ENCODE data around the gene SORBS1. TPM values are rescaled to one million over a fixed set of nuclear protein-coding genes. Genes with fewer than 3 reads are reported as not detected.

SORBS1 gene
- total and polyA plus RNA-seq, 2 of the 13 experiments (the other 11 are each of a cell fraction or from before 2014, with no cell fraction given): 16.8 to 39.8 TPM

- TF ChIP-seq ZBTB34 (CRISPR knock-in tag; IDR thresholded peaks at IDR 0.05) (0 out of 2 replicates have a peak, but pooled peaks have one; percentile 51), FOXM1 (CRISPR knock-in tag; IDR thresholded peaks at IDR 0.05) (no peak), ZGPAT (CRISPR knock-in tag; IDR thresholded peaks at IDR 0.05) (peak; percentile 29; the same call in 1 of the 2 replicates), ZBTB21 (CRISPR knock-in tag; IDR thresholded peaks at IDR 0.05) (no peak), NPAS2 (CRISPR knock-in tag; IDR thresholded peaks at IDR 0.05; ENCODE audit: borderline replicate concordance) (no peak), NR2F2 (IDR thresholded peaks at IDR 0.05; ENCODE audit: borderline replicate concordance, low read depth) (peak; percentile 82), ZSCAN9 (CRISPR knock-in tag; IDR thresholded peaks at IDR 0.05; ENCODE audit: borderline replicate concordance) (0 out of 2 replicates have a peak, but pooled peaks have one; percentile 47), ZBTB3 (CRISPR knock-in tag; IDR thresholded peaks at IDR 0.05; ENCODE audit: borderline replicate concordance, low read depth) (no peak), KLF6 (CRISPR knock-in tag; IDR thresholded peaks at IDR 0.05) (no peak), ZMYM4 (CRISPR knock-in tag; IDR thresholded peaks at IDR 0.05) (peak; percentile 29; the same call in 1 of the 2 replicates), ZNF691 (CRISPR knock-in tag; IDR thresholded peaks at IDR 0.05; ENCODE audit: borderline replicate concordance, low read depth) (no peak), POGZ (CRISPR knock-in tag; IDR thresholded peaks at IDR 0.05) (peak; percentile 2; the same call in 1 of the 2 replicates), ISL2 (CRISPR knock-in tag; IDR thresholded peaks at IDR 0.05) (peak; percentile 85), GPN1 (CRISPR knock-in tag; IDR thresholded peaks at IDR 0.05; ENCODE audit: borderline replicate concordance) (no peak), FOXA1 (IDR thresholded peaks at IDR 0.05) (no peak), FOXA1 (CRISPR knock-in tag; IDR thresholded peaks at IDR 0.05) (peak; percentile 74), TCF7 (IDR thresholded peaks at IDR 0.05; ENCODE audit: low read depth) (peak; percentile 73), MEIS1 (CRISPR knock-in tag; IDR thresholded peaks at IDR 0.05; ENCODE audit: borderline replicate concordance) (no peak), BRCA1 (CRISPR knock-in tag; IDR thresholded peaks at IDR 0.05) (no peak), PHF21A (CRISPR knock-in tag; IDR thresholded peaks at IDR 0.05) (peak; percentile 49; the same call in 1 of the 2 replicates), TFE3 (CRISPR knock-in tag; IDR thresholded peaks at IDR 0.05) (0 out of 2 replicates have a peak, but pooled peaks have one; percentile 25), KAT8 (CRISPR knock-in tag; IDR thresholded peaks at IDR 0.05) (0 out of 2 replicates have a peak, but pooled peaks have one; percentile 45), ZNF124 (CRISPR knock-in tag; IDR thresholded peaks at IDR 0.05) (0 out of 2 replicates have a peak, but pooled peaks have one; percentile 51), ZNF44 (CRISPR knock-in tag; IDR thresholded peaks at IDR 0.05) (no peak)
- TF ChIP-seq, protein P1, sequence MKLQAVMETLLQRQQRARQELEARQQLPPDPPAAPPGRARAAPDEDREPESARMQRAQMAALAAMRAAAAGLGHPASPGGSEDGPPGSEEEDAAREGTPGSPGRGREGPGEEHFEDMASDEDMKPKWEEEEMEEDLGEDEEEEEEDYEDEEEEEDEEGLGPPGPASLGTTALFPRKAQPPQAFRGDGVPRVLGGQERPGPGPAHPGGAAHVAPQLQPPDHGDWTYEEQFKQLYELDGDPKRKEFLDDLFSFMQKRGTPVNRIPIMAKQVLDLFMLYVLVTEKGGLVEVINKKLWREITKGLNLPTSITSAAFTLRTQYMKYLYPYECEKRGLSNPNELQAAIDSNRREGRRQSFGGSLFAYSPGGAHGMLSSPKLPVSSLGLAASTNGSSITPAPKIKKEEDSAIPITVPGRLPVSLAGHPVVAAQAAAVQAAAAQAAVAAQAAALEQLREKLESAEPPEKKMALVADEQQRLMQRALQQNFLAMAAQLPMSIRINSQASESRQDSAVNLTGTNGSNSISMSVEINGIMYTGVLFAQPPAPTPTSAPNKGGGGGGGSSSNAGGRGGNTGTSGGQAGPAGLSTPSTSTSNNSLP (IDR thresholded peaks at IDR 0.05; ENCODE audit: low read depth, low read length): 0 out of 2 replicates have a peak, but pooled peaks have one; percentile 24
These were observed 210.8 kb downstream of the SORBS1 start (continued) for GRCh38 chr10:95350219-95350829.
